Mucosa of stomach (tissue), 1 donor: ENCODE results near the gene NPM3.

Source experiments
- H3K27me3 ChIP-seq: one replicate; pipeline ENCODE4 v1.7.0; 2013; ENCODE audit warnings: mild to moderate bottlenecking, low read length; ENCODE audit not compliant: control insufficient read depth, insufficient read depth
- H3K36me3 ChIP-seq: one replicate; pipeline ENCODE4 v1.7.0; 2013; ENCODE audit warnings: low read length; ENCODE audit not compliant: control insufficient read depth, insufficient read depth
- H3K4me1 ChIP-seq: one replicate; pipeline ENCODE4 v1.7.0; 2013; ENCODE audit warnings: mild to moderate bottlenecking, low read length; ENCODE audit not compliant: control insufficient read depth, insufficient read depth
- H3K4me3 ChIP-seq: one replicate; pipeline ENCODE4 v1.7.0; 2013; ENCODE audit warnings: low read length
- H3K9ac ChIP-seq: one replicate; pipeline ENCODE4 v1.7.0; 2013; ENCODE audit warnings: mild to moderate bottlenecking, low read length, moderate library complexity
- H3K9me3 ChIP-seq: one replicate; pipeline ENCODE4 v1.7.0; 2013; ENCODE audit warnings: mild to moderate bottlenecking, low read length, moderate library complexity; ENCODE audit not compliant: control insufficient read depth
- donor health status: Pancreatic carcinoma.

Gene NPM3, protein sequence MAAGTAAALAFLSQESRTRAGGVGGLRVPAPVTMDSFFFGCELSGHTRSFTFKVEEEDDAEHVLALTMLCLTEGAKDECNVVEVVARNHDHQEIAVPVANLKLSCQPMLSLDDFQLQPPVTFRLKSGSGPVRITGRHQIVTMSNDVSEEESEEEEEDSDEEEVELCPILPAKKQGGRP

DNA sequence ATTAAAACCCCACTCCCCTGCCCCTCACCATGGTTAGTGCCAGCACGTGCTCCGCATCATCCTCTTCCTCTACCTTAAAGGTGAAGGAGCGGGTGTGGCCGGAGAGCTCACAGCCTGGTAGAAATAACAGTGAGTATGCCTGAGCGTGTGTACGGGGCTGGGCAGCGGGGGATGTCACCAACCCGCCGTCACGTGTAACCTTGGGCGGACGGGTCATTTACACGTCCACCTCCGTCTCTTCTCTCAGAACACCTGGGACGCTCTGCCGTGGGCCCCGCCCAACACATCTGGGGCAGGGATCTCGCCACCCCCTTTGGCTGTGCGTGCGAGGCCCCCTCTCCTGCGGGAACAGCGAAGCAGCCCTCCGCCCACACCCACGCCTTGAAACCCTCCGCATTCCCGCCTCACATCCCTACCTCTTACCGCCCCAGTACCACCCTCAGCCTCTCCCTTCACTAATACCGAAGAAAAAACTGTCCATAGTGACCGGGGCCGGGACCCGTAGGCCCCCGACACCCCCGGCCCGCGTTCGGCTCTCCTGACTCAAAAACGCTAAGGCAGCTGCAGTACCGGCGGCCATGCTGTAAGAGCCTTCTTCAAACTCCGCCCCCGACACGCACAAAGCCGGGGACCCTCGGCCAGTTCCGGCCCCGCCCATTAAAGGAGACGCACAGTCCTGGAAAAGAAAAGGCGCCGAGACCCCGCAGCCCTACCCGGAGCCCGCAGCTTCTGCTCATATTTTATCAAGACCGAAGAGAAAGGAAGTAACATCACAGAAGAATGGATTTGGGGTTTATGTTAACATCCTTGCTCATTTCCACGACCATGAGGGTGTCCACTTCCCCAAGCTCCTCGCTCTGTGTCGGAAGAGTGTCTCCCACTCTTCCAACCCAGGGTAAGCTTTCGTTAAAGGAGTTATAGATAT, at the start of gene NPM3:
NPM3 (minus strand) TSS at position 636 of the 925 bp plus-strand sequence; CDS start at position 580, 56 bp downstream.
- H3K4me1 ChIP-seq, result peaks cover 46% of the 10 kb centered on the region
- H3K9me3 ChIP-seq, result no peaks in the 10 kb centered on the region
- peak within 1 kb of the TSS; percentile 54 for H3K9ac ChIP-seq
- H3K4me3 ChIP-seq, result peak within 1 kb of the TSS; percentile 16
- H3K36me3 ChIP-seq, result peaks cover 11% of the 10 kb centered on the region
- H3K27me3 ChIP-seq, result peaks cover 9% of the 10 kb centered on the region

DNA sequence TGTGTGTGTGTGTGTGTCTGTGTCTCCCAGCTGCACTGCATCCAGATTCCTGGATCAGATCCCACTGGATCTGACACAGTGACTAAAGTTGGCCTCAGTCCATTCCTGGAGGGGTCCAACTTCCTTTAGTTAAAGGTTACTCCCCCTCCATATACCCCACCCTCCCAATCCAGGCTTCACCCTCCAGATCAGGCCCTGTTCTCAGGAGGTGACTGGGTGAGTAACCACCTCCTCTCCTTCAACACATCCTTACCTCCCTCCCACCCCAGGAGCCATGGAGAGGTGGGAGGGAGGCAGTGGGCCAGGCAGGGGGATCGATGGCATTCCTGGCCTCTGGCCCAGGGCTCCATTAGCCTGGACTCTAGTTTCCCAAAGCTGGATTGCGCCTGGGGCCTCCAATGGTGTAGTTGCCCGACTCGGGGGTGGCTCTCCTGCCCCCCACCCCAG, 49.1 kb upstream of the NPM3 start:
- Histone ChIP-seq H3K27me3 (no peaks in the 10 kb centered on the region), H3K9ac (no peak overlapping the region), H3K4me1 (peaks cover 15% of the 10 kb centered on the region), H3K4me3 (no peak overlapping the region), H3K9me3 (no peaks in the 10 kb centered on the region), H3K36me3 (no peaks in the 10 kb centered on the region)

DNA sequence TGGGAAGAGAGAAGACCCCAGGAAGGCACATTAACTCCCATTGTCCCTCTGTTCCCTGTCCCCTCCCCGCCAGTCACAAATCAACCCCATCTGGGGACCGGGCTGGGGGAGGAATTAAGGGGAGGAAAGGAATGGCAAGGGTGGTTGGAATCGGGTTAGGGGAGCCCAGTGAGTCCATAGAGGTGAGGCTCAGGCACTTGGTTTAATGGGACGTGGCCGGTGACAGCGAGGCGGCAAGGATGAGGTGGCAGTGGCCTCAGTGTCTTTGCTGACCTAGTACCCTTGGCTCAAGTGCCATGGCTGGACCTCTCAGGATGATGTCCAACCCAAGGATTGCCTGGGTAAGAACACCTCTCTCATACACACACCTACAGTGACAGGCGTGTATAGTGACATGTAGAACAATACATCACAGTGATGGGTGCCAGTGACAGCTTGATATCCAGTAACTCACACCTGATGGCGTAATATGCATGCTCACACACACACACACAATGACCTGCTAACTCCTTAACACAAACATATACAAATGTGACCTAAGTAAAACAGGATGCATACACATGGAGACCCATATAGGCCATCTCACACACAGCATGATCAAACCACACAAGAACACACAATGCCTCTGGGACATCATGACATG, 48.0 kb upstream of the NPM3 start:
- Histone ChIP-seq H3K4me3 (peak overlapping the region; percentile 6), H3K36me3 (no peaks in the 10 kb centered on the region), H3K9me3 (no peaks in the 10 kb centered on the region), H3K4me1 (peaks cover 15% of the 10 kb centered on the region), H3K9ac (peak overlapping the region; percentile 30), H3K27me3 (no peaks in the 10 kb centered on the region)

DNA sequence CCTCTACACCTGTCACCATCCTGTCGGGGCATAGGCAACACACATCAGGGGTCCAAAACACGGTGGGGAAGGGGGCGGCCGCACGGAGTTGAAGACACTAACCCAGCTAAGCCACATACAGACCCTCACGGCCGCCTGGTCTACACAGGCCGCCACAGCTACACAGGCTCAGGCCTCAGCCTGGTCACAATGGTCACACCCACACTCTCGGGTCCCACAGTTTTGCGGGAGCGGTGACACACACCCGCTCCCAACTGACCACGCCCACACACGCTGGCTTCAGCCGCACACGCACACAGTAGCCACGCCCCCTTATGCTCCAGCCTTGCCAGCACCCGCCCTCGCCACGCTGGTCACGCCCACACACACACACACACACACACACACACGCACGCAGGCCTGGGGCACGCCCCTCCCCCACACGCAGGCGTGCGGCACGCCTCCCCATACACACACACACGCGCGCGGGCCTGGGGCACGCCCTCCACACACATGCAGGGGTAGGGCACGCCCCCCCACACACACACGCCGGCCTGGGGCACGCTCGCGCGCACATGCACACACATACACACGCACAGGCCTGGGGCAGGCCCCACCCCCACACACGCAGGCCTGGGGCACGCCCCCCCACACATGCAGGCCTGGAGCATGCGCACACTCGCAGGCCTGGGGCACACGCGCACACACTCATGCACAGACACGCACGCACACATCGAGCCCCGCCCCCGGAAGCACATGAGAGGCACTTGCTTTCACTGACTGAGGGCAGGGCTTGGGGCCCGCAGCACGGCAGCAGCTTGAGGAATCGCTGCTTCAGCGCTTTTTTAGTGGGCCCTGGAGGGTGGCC, 47.3 kb upstream of the NPM3 start:
- no peaks in the 10 kb centered on the region for H3K27me3 ChIP-seq
- H3K9me3 ChIP-seq, result no peaks in the 10 kb centered on the region
- H3K9ac ChIP-seq, result peak overlapping the region; percentile 30
- H3K4me3 ChIP-seq, result peak overlapping the region; percentile 6
- no peaks in the 10 kb centered on the region for H3K36me3 ChIP-seq
- peaks cover 15% of the 10 kb centered on the region for H3K4me1 ChIP-seq

DNA sequence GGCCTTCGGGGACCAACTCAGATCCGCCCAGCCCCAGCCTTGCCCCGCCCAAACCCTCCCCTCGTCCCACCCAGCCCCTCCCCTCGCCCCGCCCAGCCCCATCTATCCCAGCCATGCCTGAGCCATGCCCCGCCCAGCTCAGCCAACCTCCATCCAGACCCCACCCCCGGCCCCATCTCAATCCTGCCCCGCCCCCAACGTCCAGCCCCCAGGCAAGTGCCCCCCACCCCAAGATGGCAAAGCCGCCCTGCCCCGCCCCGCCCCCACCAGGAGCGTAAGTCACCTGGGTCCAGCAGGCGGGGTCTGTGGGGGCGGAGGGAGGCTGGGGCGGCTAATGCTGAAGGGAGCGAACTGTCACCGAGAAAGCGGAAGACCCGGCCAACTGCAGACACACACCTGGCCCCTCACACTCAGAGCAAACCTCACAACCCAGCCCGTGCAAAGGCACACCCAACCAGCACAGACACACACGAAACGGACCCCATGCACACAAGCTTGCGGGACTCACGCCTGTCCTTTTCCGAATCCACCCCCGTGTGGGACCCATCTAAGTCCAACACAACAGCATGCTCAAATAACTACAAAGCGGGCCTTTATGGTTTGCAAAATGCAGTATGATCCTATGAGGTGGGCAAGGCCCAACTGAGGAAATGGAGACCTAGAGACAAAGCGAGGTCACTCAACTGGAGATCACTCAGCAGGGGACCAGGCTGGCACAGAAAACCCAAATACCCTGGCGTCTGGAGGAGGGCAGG, 46.5 kb upstream of the NPM3 start:
- Histone ChIP-seq H3K27me3 (no peaks in the 10 kb centered on the region), H3K4me3 (peak overlapping the region; percentile 6), H3K9ac (no peak overlapping the region), H3K4me1 (peaks cover 15% of the 10 kb centered on the region), H3K36me3 (no peaks in the 10 kb centered on the region), H3K9me3 (no peaks in the 10 kb centered on the region)

DNA sequence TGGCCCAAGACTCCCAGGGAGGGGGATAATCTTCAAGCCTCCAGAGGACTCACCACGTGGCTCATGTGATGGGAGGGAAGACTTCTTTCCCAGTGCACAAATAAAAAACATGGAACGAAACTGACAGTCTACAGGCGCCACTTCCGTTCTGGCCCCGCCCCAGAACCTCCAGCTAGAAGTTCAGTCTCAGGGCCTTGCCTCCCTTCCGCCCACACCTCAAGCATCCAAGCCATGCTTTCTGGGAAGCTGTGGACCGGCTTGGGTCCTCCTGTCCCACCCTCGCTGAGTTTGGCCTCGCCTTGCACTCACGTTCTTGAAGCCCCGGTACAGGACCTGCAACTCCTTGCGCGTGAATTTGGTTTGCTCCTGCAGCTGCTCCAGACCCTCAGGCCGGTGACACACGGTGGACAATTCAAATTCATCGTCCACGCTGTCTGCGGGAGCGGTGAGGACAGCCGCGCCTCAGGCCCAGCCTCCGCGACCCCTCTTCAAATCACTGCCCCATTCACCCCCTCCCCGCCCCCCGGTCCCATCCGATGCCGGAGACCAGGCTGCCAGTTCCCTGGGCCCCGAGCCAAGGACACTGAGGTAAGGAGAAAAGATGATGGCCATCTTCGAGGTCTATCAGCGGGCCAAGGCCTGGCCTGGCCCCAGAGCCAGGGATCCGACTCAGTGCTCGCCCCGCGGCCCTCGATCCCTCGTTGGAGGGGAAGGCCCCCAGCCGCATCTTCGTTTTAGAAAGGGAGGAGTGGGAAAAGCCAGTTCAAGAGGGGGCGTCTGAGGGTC, 45.7 kb upstream of the NPM3 start:
- H3K9me3 ChIP-seq, result no peaks in the 10 kb centered on the region
- no peaks in the 10 kb centered on the region for H3K36me3 ChIP-seq
- no peaks in the 10 kb centered on the region for H3K27me3 ChIP-seq
- no peak overlapping the region for H3K9ac ChIP-seq
- H3K4me1 ChIP-seq, result peaks cover 15% of the 10 kb centered on the region
- no peak overlapping the region for H3K4me3 ChIP-seq

DNA sequence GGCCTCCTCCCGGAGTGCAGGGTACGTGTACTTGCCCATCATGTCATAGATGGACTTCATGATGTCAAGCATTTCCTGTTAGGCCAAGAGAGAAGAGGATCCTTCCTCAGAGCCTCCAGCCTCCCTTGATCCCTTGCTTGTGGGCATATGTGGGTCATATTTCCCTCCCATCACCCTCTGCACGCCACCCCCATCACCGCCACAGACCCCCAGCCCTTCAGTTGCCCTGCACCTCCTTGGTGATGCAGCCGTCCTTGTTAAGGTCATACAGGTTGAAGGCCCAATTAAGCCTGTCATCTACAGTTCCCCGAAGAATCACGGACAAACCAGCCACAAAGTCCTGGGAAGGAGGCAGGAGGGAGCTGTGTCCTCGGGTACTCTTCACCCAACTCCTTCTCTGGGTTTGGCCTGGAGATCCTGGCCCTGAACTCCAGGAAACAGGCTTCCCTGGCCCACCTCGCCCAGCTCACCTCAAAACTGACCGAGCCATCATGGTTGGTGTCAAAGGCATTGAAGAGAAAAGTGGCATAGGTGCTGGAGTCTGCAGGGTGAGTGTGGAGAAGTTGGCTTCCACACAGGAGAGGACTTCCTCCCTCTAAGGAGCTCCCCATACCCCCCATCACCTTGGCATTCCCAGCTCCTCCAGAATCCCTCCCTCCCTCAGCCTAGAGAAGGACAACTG, 44.8 kb upstream of the NPM3 start:
- H3K9ac ChIP-seq, result no peak overlapping the region
- no peaks in the 10 kb centered on the region for H3K27me3 ChIP-seq
- peaks cover 15% of the 10 kb centered on the region for H3K4me1 ChIP-seq
- H3K4me3 ChIP-seq, result no peak overlapping the region
- no peaks in the 10 kb centered on the region for H3K9me3 ChIP-seq
- H3K36me3 ChIP-seq, result no peaks in the 10 kb centered on the region

DNA sequence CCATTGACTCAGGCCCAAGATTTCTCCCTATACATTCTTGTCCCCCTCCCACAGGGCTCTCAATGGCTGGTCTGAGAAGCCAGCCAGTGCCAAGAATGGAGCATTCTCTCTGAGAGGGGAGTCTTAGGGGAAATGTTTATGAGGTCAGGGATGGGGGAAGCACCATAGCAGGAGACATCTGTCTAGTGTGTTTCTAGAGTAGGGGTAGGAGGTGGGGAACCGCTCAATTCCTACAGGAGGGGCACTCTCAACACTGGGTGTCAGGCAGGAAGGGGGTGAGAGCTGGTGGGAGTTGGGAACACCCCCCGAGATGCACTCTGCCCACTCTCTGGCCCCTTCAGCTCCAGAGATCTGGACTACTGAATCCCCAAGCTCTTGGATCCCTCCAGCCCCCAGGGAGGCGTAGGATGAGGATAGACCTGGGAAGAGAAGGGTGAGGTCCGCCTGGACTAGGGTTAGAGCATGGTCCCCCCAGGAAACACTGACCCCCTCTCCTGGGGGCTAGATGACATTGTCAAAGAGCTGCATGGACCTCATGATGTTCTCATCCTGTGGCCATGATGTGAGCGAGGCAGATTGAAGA, 43.7 kb upstream of the NPM3 start:
- Histone ChIP-seq H3K9ac (no peak overlapping the region), H3K9me3 (no peaks in the 10 kb centered on the region), H3K4me3 (no peak overlapping the region), H3K36me3 (no peaks in the 10 kb centered on the region), H3K4me1 (peaks cover 15% of the 10 kb centered on the region), H3K27me3 (no peaks in the 10 kb centered on the region)

DNA sequence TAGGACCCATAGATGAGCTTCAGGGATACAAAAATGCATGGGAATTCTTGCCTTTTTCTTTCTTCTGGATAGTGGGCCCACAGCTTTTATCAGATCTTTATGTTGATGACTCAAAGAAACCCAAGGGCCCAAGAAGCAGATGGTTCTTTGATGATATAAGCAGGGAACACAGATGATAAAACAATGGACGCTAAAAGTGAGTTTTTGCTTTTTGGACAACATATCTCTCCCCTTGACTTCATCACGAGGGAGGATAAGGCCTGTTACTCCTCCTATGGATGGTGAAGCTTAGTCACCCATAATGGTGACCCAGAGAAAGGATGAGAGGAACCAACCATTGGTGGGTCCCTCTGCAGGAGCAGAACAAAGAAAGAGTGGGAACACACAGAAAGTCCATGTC, 41.5 kb upstream of the NPM3 start:
- Histone ChIP-seq H3K9me3 (no peaks in the 10 kb centered on the region), H3K9ac (no peak overlapping the region), H3K4me3 (no peak overlapping the region), H3K27me3 (no peaks in the 10 kb centered on the region), H3K4me1 (peaks cover under 1% of the 10 kb centered on the region), H3K36me3 (no peaks in the 10 kb centered on the region)
